Calu3 (cell line): Measurements from ENCODE around the gene RGS3. TPM values are rescaled to one million over a fixed set of nuclear protein-coding genes. Genes with fewer than 3 reads are reported as not detected.

Source experiments
- BruUV-seq: library from RNA; stranded (reverse); fragments of 400-500 nt; replicated peaks from 2 replicates; lab custom pipeline; 2021; lab: Mats Ljungman, UMichigan
- CTCF ChIA-PET: fragments of 300-600 bp; sonication (Branson Sonifier 250); formaldehyde crosslinking; loops from one replicate; lab custom pipeline; 2022; ENCODE audit warnings: antibody characterized with exemption; lab: Charles Lee
- DNase-seq: peaks from one replicate; pipeline ENCODE4 v3.0.0; 2022
- H3K27ac Mint-ChIP-seq: one replicate; pipeline ENCODE4 v1.8.0; 2022; ENCODE audit warnings: mixed read lengths; ENCODE audit not compliant: unreplicated experiment
- H3K27me3 Mint-ChIP-seq: one replicate; pipeline ENCODE4 v1.8.0; 2022; ENCODE audit warnings: mixed read lengths; ENCODE audit not compliant: unreplicated experiment
- H3K36me3 Mint-ChIP-seq: one replicate; pipeline ENCODE4 v1.8.0; 2022; ENCODE audit warnings: mild to moderate bottlenecking, moderate library complexity, mixed read lengths; ENCODE audit not compliant: insufficient read depth, unreplicated experiment
- H3K4me1 Mint-ChIP-seq: one replicate; pipeline ENCODE4 v1.8.0; 2022; ENCODE audit warnings: mild to moderate bottlenecking, low read depth, mixed read lengths; ENCODE audit not compliant: unreplicated experiment
- H3K4me3 Mint-ChIP-seq: one replicate; pipeline ENCODE4 v1.8.0; 2022; ENCODE audit warnings: mild to moderate bottlenecking, low read depth, moderate library complexity, mixed read lengths; ENCODE audit not compliant: unreplicated experiment
- H3K9me3 Mint-ChIP-seq: one replicate; pipeline ENCODE4 v1.8.0; 2022; ENCODE audit warnings: low read depth, mixed read lengths; ENCODE audit not compliant: unreplicated experiment
- intact Hi-C: fragments of 100-400 bp; cut with micrococcal nuclease; formaldehyde crosslinking; loops from one replicate; pipeline ENCODE4 v1.10.0; 2022; ENCODE audit not compliant: unreplicated experiment
- total RNA-seq: library from RNA; stranded (reverse); gene quantifications from 2 replicates; pipeline ENCODE4 v1.2.3, GENCODE V29; 2022
- TF ChIP-seq, protein P1 (sequence below): fragments of 200-600 bp; IDR thresholded peaks from one replicate; pipeline ENCODE4 v1.8.0; 2022; ENCODE audit warnings: antibody characterized with exemption; ENCODE audit not compliant: unreplicated experiment

The RGS3 gene
- total RNA-seq, 1 experiment from 2014 or later = 61.8 TPM

DNA sequence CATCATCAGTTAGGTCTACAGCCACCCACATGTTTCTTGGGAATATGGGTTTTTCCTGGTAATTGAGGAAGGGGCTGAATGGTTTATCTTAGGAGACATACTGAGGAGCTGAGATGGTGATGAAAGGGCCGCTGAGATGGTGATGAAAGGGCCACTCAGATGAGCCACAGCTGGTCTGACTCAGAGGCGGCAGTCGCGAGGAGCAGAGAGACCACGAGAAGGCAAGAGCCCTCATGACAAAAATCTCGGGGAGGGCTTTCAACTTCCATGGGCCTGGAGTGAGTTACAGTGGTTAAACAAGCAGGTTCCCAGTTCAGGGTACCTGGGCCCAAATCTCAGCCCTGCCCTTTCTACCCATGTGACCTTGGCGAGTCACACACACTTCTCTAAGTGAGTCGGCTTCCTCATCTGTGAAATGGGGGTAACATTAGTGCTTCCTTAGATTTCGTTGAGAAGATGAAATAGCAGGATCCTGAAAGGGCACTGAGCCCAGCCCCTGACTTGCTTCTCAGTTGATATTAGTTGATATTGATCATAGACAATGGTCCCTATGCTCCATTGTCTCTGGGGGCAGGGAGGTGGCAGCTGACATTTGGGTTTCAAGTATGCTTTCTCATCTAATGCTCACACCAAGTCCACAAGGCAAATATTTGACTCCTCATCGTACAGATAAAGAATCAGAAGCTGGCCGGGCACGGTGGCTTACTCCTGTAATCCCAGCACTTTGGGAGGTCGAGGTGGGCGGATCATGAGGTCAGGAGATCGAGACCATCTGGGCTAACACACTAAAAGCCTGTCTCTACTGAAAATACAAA, 169.5 kb downstream of the RGS3 start:
- no peak overlapping the region for H3K4me3 Mint-ChIP-seq
- TF ChIP-seq, protein P1, sequence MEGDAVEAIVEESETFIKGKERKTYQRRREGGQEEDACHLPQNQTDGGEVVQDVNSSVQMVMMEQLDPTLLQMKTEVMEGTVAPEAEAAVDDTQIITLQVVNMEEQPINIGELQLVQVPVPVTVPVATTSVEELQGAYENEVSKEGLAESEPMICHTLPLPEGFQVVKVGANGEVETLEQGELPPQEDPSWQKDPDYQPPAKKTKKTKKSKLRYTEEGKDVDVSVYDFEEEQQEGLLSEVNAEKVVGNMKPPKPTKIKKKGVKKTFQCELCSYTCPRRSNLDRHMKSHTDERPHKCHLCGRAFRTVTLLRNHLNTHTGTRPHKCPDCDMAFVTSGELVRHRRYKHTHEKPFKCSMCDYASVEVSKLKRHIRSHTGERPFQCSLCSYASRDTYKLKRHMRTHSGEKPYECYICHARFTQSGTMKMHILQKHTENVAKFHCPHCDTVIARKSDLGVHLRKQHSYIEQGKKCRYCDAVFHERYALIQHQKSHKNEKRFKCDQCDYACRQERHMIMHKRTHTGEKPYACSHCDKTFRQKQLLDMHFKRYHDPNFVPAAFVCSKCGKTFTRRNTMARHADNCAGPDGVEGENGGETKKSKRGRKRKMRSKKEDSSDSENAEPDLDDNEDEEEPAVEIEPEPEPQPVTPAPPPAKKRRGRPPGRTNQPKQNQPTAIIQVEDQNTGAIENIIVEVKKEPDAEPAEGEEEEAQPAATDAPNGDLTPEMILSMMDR = no peak
- H3K36me3 Mint-ChIP-seq = no peaks in the 10 kb centered on the region
- CTCF ChIA-PET = no interaction called here
- no peaks in the 10 kb centered on the region for H3K27me3 Mint-ChIP-seq
- H3K27ac Mint-ChIP-seq = no peak overlapping the region
- peaks cover 2% of the 10 kb centered on the region for H3K9me3 Mint-ChIP-seq
- H3K4me1 Mint-ChIP-seq = peaks cover 8% of the 10 kb centered on the region
- no TSS peak for BruUV-seq
- intact Hi-C loops = no loop called here
- no peak for DNase-seq

DNA sequence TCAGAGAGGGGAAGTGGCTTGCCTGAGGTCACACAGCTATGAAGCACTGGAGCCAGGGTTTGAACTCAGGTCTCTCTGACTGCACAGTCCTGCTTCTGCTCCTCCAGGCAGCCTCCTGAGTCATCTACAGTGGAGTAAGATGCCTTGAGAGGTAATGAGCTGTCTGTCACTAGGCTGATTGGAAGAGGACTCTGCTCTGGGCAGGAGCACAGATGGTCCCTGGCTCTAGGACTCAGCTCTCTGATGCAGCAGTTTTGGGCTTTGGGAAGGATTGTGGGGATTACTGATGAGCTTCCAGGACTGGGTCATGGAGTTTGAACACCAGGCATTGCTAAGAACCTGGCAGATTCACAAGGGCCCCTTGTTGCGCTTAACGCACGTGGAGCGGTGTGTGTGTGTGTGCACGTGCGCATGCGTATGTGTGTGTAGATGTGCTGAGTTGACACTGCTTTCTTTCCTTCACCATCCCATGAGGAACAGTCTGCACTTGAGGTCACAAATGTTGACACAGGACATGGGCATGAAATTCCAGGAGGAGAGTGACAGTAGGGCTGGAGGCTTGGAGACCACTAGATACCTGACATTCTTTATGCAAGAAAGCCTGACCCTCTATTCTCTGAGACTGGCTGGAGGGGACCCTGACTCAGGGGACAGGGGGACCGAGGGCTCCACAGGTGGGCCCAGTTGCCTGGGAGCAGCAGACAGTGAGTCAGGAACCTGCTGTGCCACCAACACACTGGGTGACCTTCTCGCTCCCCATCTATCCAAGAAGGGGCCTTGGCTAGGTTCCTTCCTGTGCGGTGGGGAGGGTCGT, 170.5 kb downstream of the RGS3 start:
- TF ChIP-seq, protein P1 = no peak
- peaks cover 2% of the 10 kb centered on the region for H3K9me3 Mint-ChIP-seq
- CTCF ChIA-PET = interaction anchor here (0.6 kb wide), 1 partner anchor 306 kb away, joined by 5 read pairs; no protein-coding TSS in a partner anchor
- H3K4me3 Mint-ChIP-seq = no peak overlapping the region
- intact Hi-C loops = no loop called here
- no peak overlapping the region for H3K27ac Mint-ChIP-seq
- DNase-seq = no peak
- H3K4me1 Mint-ChIP-seq = peaks cover 8% of the 10 kb centered on the region
- no peaks in the 10 kb centered on the region for H3K27me3 Mint-ChIP-seq
- H3K36me3 Mint-ChIP-seq = no peaks in the 10 kb centered on the region
- no TSS peak for BruUV-seq

DNA sequence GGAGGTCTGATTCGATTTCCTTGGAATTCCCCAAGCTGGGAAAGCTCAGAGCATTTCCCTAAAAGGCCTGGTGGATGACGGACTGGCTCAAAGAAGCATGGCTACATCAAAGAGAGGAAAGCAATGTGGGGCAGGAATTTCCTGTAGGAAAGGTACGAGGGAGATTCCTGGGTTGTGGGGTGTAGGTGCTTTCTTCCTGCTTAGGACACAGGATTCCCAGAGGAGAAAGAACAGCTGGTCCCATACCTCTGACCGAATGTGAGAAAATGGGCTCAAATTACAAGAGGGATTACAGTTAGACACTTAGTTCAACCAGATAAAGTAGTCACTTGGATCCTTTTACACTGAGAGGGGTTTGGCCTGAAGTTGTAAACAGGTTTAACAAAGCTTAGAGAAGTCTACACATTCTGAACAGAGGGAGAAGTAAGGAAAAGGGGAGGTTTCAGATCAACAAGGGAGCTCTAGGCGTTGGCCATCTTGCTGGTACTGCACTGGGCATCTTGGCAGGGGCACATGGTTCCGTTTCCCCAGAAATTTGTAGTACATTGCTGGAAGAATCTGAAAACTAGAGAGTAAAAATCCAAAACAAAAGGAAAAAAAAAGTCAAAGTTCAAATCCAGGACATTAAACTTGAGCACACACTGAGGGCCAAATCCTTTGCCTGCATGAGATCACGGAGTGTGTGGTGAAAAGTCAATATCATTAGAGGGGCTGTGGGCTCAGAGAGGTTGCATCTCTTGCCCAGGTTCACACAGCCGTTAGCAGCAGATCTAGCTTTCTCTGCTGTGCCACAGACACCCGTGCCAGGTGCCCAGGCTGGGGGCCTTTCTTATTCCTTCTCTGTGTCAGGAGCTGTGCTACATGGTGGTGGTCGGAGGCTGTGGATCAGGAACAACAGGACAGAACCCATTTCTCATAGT, 171.3 kb downstream of the RGS3 start:
- Mint-ChIP-seq H3K4me3 (no peak overlapping the region), H3K27me3 (no peaks in the 10 kb centered on the region), H3K4me1 (peaks cover 8% of the 10 kb centered on the region), H3K9me3 (peaks cover 2% of the 10 kb centered on the region), H3K27ac (no peak overlapping the region), H3K36me3 (no peaks in the 10 kb centered on the region)
- CTCF ChIA-PET = no interaction called here
- no TSS peak for BruUV-seq
- intact Hi-C loops = no loop called here
- no peak for DNase-seq
- TF ChIP-seq, protein P1 = no peak

DNA sequence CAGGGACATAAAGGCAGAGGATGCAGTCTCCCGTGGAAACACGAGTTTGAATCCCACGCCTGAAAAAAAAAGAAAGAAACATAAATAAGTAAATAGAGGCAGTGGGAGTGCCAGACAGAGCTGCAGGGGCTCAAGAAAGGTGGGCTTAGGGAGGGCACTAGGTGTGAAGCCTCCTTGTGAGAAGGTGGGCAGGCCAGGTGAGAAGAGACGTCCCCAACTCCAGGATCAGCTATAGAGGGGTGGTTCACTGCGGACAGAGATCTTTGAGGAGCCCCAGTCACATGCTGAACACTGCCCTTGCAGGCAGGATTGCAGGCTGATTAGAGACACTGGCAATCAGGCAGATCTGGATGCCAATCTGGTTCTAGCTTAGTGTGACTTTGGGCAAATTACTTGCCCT, 172.1 kb downstream of the RGS3 start:
- Mint-ChIP-seq H3K4me1 (peaks cover 8% of the 10 kb centered on the region), H3K9me3 (peaks cover 2% of the 10 kb centered on the region), H3K27me3 (no peaks in the 10 kb centered on the region), H3K36me3 (no peaks in the 10 kb centered on the region), H3K4me3 (no peak overlapping the region), H3K27ac (no peak overlapping the region)
- TF ChIP-seq, protein P1 = no peak
- no peak for DNase-seq
- CTCF ChIA-PET = no interaction called here
- no TSS peak for BruUV-seq
- intact Hi-C loops = no loop called here
